ENCODE results near the gene LCP2. TPM values are rescaled to one million over a fixed set of nuclear protein-coding genes. Genes with fewer than 3 reads are reported as not detected.

The LCP2 gene
- total and polyA plus RNA-seq, 8 donors, result 7.0 to 110 (median 9.5) TPM

GRCh38 chr5:170305016-170305645 lies 7.6 kb upstream of the LCP2 start:
- Histone ChIP-seq H3K27me3 (no peaks in the 10 kb centered on the region), H3K4me3 (no peak overlapping the region), H3K27ac (no peak overlapping the region), H3K36me3 (no peaks in the 10 kb centered on the region), H3K9me3 (no peaks in the 10 kb centered on the region), H3K4me1 (peaks cover 8 to 79% of the 10 kb centered on the region in 2 donors)
- intact Hi-C loops (cut with DNase I), result no loop called here
- DNase-seq (no peak), ATAC-seq (no peak)
- no peak for TF ChIP-seq CTCF (IDR thresholded peaks at IDR 0.05)

- Histone ChIP-seq H3K4me3 (no peak overlapping the region), H3K9me3 (no peaks in the 10 kb centered on the region), H3K36me3 (no peaks in the 10 kb centered on the region), H3K4me1 (peaks cover 8 to 78% of the 10 kb centered on the region in 2 donors), H3K27ac (peak overlapping the region; percentile 51 to 90), H3K27me3 (no peaks in the 10 kb centered on the region)
- intact Hi-C loops (cut with DNase I), result no loop called here
- ATAC-seq, result no peak
- no peak for TF ChIP-seq CTCF (IDR thresholded peaks at IDR 0.05)
- DNase-seq, result no peak
Measured at GRCh38 chr5:170303549-170303948, 6.0 kb upstream of the LCP2 start.

- peak overlapping the region; percentile 51 to 90 for H3K27ac ChIP-seq
Measured at GRCh38 chr5:170302653-170303501, 5.3 kb upstream of the LCP2 start.

GRCh38 chr5:170301981-170302652 lies 4.5 kb upstream of the LCP2 start:
- Histone ChIP-seq H3K27ac (peak overlapping the region; percentile 51 to 90), H3K4me1 (peaks cover 8 to 74% of the 10 kb centered on the region in 2 donors), H3K4me3 (no peak overlapping the region), H3K9me3 (no peaks in the 10 kb centered on the region), H3K27me3 (no peaks in the 10 kb centered on the region), H3K36me3 (no peaks in the 10 kb centered on the region)
- ATAC-seq (no peak), DNase-seq (no peak)
- intact Hi-C loops (cut with DNase I), result no loop called here
- TF ChIP-seq CTCF (IDR thresholded peaks at IDR 0.05), result no peak

More at GRCh38 chr5:170302653-170303501, 5.3 kb upstream of the LCP2 start:
- Histone ChIP-seq H3K4me1 (peaks cover 8 to 78% of the 10 kb centered on the region in 2 donors), H3K27me3 (no peaks in the 10 kb centered on the region), H3K9me3 (no peaks in the 10 kb centered on the region), H3K4me3 (no peak overlapping the region), H3K36me3 (no peaks in the 10 kb centered on the region)
- ATAC-seq (peak; percentile 41), DNase-seq (peak in 3 of 4 donors; percentile 52 to 89 (median 78))
- TF ChIP-seq CTCF (IDR thresholded peaks at IDR 0.05), result no peak
- intact Hi-C loops (cut with DNase I), result no loop called here

- Histone ChIP-seq H3K27me3 (no peaks in the 10 kb centered on the region), H3K4me3 (no peak overlapping the region), H3K4me1 (peaks cover 8 to 64% of the 10 kb centered on the region in 2 donors), H3K27ac (peak overlapping the region in 1 of 2 donors; percentile 90), H3K9me3 (no peaks in the 10 kb centered on the region), H3K36me3 (no peaks in the 10 kb centered on the region)
- DNase-seq (no peak), ATAC-seq (no peak)
- intact Hi-C loops (cut with DNase I), result no loop called here
- no peak for TF ChIP-seq CTCF (IDR thresholded peaks at IDR 0.05)
Measured at GRCh38 chr5:170301149-170301548, 3.6 kb upstream of the LCP2 start.

Data from left lung (tissue), 10 donors.